Breast epithelium (tissue), 4 donors: ENCODE results near the gene UBL4B. TPM values are rescaled to one million over a fixed set of nuclear protein-coding genes. Genes with fewer than 3 reads are reported as not detected.

Experiments used
- DNase-seq, 2 donors: peaks; one replicate each; pipeline ENCODE4 v3.0.0-alpha.2; 2019; ENCODE audit warnings: low spot score in 2 of 2
- H3K27ac ChIP-seq, 2 donors: fragments of 200-600 bp; sonication (generic) in 1 of 2; one replicate each; pipeline ENCODE4 v1.5.1; 2016 to 2019; ENCODE audit warnings: mild to moderate bottlenecking in 1 of 2
- H3K27me3 ChIP-seq, 2 donors: fragments of 200-600 bp; sonication (generic) in 1 of 2; one replicate each; pipeline versions ENCODE4 v1.5.1 to v1.6.0; 2017 to 2019; ENCODE audit warnings: control low read depth in 1 of 2, mild to moderate bottlenecking in 1 of 2
- H3K36me3 ChIP-seq: fragments of 200-600 bp; one replicate; pipeline ENCODE4 v1.5.1; 2019
- H3K4me1 ChIP-seq, 2 donors: fragments of 200-600 bp; sonication (generic); one replicate each; pipeline ENCODE4 v1.5.1; 2016 to 2019; ENCODE audit warnings: control low read depth in 1 of 2
- H3K4me3 ChIP-seq, 3 donors: fragments of 200-600 bp; sonication (generic); 1 replicate in 2 of 3; 2 replicates in 1 of 3; pipeline ENCODE4 v1.5.1; 2016 to 2019; ENCODE audit warnings: mild to moderate bottlenecking in 3 of 3, moderate library complexity in 2 of 3
- H3K9me3 ChIP-seq, 2 donors: fragments of 200-600 bp; sonication (generic) in 1 of 2; one replicate each; pipeline ENCODE4 v1.5.1; 2016 to 2019; ENCODE audit warnings: control low read depth in 1 of 2
- POLR2A ChIP-seq: fragments of 450-650 bp; IDR thresholded peaks from one replicate; pipeline ENCODE4 v1.6.1; 2016; ENCODE audit warnings: antibody characterized with exemption, mild to moderate bottlenecking, moderate library complexity
- POLR2AphosphoS5 ChIP-seq, 3 donors: sonication (generic); formaldehyde crosslinking; IDR thresholded peaks; one replicate each; pipeline ENCODE4 v1.6.1; 2017; ENCODE audit warnings: antibody characterized with exemption in 3 of 3
- intact Hi-C: fragments of 100-400 bp; cut with DNase I; formaldehyde crosslinking; loops from one replicate; pipeline ENCODE4 v1.15.1; 2023; ENCODE audit warnings: low total_unique reads
- total RNA-seq, 3 donors: library from RNA; depleted of rRNA; stranded (reverse); fragments of >200 nt; gene quantifications; one replicate each; pipeline ENCODE4 v1.1.0, GENCODE V29; 2016
- TF ChIP-seq, protein P1 (sequence below), 3 donors: fragments of 450-650 bp; IDR thresholded peaks; one replicate each; pipeline ENCODE4 v1.5.1; 2016 to 2017; ENCODE audit warnings: antibody characterized with exemption in 3 of 3, mild to moderate bottlenecking in 3 of 3, moderate library complexity in 3 of 3

Gene UBL4B
- total RNA-seq, 3 donors from 2014 or later = 0.29 to 1.6 (median 0.96) TPM

DNA sequence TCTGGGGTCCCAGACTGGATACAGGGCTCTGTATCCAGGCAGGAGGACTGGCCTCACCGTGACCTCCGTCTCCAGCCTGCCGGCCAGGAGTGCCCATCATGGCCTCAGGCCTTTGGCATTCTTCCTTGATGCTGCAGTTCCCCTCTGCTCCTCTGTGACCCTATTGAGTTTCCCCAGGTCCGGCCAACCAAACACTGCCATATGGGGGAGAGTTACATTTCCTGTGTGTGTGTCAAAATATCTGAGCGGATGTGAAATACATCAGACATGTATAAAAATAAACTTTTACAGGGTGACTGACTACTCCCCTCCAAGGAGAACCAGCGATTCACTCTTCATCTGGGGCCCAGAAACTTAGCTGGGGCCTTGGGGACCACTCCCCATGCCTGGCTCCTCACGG is 10.2 kb upstream of the UBL4B start:
- Histone ChIP-seq H3K36me3 (no peaks in the 10 kb centered on the region), H3K4me1 (no peaks in the 10 kb centered on the region), H3K27ac (no peak overlapping the region), H3K4me3 (no peak overlapping the region), H3K27me3 (no peaks in the 10 kb centered on the region), H3K9me3 (no peaks in the 10 kb centered on the region)
- no peak for DNase-seq
- no peak for TF ChIP-seq POLR2A
- no peak for TF ChIP-seq POLR2AphosphoS5 (IDR thresholded peaks at IDR 0.05)
- TF ChIP-seq, protein P1, sequence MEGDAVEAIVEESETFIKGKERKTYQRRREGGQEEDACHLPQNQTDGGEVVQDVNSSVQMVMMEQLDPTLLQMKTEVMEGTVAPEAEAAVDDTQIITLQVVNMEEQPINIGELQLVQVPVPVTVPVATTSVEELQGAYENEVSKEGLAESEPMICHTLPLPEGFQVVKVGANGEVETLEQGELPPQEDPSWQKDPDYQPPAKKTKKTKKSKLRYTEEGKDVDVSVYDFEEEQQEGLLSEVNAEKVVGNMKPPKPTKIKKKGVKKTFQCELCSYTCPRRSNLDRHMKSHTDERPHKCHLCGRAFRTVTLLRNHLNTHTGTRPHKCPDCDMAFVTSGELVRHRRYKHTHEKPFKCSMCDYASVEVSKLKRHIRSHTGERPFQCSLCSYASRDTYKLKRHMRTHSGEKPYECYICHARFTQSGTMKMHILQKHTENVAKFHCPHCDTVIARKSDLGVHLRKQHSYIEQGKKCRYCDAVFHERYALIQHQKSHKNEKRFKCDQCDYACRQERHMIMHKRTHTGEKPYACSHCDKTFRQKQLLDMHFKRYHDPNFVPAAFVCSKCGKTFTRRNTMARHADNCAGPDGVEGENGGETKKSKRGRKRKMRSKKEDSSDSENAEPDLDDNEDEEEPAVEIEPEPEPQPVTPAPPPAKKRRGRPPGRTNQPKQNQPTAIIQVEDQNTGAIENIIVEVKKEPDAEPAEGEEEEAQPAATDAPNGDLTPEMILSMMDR (IDR thresholded peaks at IDR 0.05) = no peak
- intact Hi-C loops = loop anchor here (5.0 to 10.0 kb wide), 2 partner anchors 47 to 1155 kb away; no protein-coding TSS in a partner anchor

DNA sequence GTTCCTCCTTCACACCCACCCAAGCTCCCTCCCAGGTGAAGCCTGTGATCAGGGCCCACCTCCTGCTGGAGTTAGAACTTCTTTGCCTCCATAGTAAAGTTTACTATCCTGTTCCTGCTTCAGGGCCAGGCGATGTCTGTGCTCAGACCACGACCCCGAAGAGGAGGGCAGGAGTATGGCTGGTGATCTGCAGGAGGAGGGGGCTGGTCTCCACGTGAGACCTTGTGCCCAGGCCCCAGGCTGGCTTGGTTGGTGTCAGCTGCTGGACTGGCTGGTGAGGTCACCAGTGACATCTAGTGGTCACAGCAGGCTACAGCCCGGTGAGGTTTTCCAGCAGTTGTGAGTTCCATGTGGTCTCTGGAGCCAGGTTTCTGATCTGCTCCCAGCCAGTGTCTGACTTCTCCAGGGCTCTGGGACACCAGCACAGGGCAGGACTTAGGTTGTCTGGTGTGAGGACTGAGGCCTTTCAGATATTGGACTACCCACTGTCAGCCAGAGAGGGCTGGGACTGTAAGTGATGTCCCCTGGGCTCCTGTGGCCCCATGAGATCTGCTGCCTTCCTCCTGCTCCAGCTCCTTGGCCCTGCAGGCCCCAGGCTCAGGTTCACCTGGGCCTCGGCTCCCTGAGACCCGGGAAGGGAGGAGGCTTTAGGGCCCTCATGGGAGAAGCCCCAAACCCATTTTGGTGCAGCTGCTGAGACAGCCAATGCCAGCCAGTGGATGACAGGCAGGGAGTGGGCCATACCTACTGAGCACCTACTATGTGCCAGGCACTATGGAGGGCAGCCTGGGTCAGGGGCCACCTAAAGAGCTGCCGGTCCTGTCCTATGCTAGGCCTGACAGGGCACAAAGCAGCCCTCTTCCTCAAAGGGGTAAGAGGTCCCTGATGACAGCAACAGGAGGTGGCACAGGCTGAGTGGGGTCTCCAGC is 6.0 kb upstream of the UBL4B start:
- H3K4me3 ChIP-seq = no peak overlapping the region
- no peaks in the 10 kb centered on the region for H3K36me3 ChIP-seq
- intact Hi-C loops = loop anchor here (10.0 kb wide), 1 partner anchor 51 kb away; no protein-coding TSS in a partner anchor
- no peaks in the 10 kb centered on the region for H3K4me1 ChIP-seq
- no peaks in the 10 kb centered on the region for H3K27me3 ChIP-seq
- no peak overlapping the region for H3K27ac ChIP-seq
- TF ChIP-seq, protein P1 (IDR thresholded peaks at IDR 0.05) = peak; percentile 51 to 86 (median 84)
- TF ChIP-seq POLR2A = no peak
- DNase-seq = peak; percentile 46 to 62
- H3K9me3 ChIP-seq = no peaks in the 10 kb centered on the region

DNA sequence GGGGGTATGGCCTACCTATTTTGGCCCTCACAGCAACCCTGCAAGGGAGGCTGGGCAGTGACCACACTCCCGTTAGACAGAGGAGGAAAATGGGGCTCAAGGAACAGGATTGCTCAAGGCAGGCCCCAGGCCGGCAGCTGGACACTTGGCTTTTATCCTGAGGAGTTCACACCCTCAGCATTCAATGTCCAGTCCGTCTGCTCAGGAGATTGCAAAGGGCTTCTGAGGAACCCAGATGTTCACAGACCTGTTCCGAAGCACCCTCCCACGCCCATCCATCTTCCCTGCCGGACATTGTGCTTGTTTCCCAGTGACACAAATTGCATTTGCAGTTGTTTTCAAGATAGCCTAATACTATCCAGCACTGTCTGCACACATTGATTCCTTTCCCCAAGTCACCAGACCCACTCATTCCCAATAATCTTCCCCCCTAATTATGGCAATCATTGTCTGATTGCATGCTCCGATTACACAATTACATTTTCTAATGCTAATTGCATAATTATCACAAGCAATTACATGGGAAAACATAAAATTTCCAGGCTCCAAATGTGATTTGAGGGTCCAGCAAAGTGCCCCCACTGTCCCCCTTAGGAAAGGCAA is 4.3 kb upstream of the UBL4B start:
- H3K4me3 ChIP-seq = no peak overlapping the region
- H3K27ac ChIP-seq = no peak overlapping the region
- no peaks in the 10 kb centered on the region for H3K4me1 ChIP-seq
- intact Hi-C loops = loop anchor here (10.0 kb wide), 1 partner anchor 53 kb away; no protein-coding TSS in a partner anchor
- DNase-seq = no peak
- H3K27me3 ChIP-seq = no peaks in the 10 kb centered on the region
- TF ChIP-seq POLR2A = no peak
- TF ChIP-seq POLR2AphosphoS5 (IDR thresholded peaks at IDR 0.05) = no peak
- TF ChIP-seq, protein P1 (IDR thresholded peaks at IDR 0.05) = no peak
- H3K36me3 ChIP-seq = no peaks in the 10 kb centered on the region
- H3K9me3 ChIP-seq = no peaks in the 10 kb centered on the region

DNA sequence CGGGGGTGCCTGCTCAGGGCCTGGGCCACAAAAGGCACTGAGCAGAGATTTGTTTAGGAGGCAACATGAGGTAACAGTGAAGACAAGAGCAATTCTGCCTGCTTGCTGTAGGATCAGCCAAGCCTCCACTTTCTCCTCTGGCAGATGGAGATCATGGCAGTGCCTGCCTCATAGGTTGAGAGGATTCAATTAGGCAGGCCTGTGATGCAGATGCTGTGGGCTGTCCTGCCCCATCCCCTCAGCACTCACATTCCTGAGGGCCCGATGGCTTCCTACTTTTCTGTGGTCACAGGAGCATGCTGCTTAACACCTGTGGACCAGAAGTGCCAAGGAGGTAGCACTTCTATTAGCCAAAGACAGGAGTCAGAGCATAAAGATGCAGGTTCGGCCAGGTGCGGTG is 1.2 kb upstream of the UBL4B start:
- Histone ChIP-seq H3K36me3 (no peaks in the 10 kb centered on the region), H3K9me3 (no peaks in the 10 kb centered on the region)

More for the DNA sequence above, 1.2 kb upstream of the UBL4B start:
- Histone ChIP-seq H3K4me3 (no peak overlapping the region), H3K27ac (no peak overlapping the region), H3K4me1 (no peaks in the 10 kb centered on the region), H3K27me3 (no peaks in the 10 kb centered on the region)
- DNase-seq = no peak
- TF ChIP-seq POLR2A = no peak
- TF ChIP-seq, protein P1 (IDR thresholded peaks at IDR 0.05) = no peak
- no peak for TF ChIP-seq POLR2AphosphoS5 (IDR thresholded peaks at IDR 0.05)
- intact Hi-C loops = no loop called here
